BLaER1 treated with 17β-estradiol and CSF1 and Interleukin-3, amounts not matched to agents 10 nM and 100 nM (cell line): ENCODE data around the gene PPP3CA.
A peak's percentile ranks its signal among the peaks of the same experiment; 100 is the strongest.

Source experiments
- H3K27ac ChIP-seq, 11 experiments: shearing (Covaris generic); formaldehyde crosslinking; 2 replicates each; pipeline ENCODE4 v1.8.1; 2022
- H3K27me3 ChIP-seq, 11 experiments: shearing (Covaris generic); formaldehyde crosslinking; 2 replicates each; pipeline ENCODE4 v1.8.1; 2022
- H3K36me3 ChIP-seq, 11 experiments: shearing (Covaris generic); formaldehyde crosslinking; 2 replicates each; pipeline ENCODE4 v1.8.1; 2022
- H3K4me1 ChIP-seq, 10 experiments: shearing (Covaris generic); formaldehyde crosslinking; 2 replicates each; pipeline ENCODE4 v1.8.1; 2022
- H3K4me2 ChIP-seq, 11 experiments: shearing (Covaris generic); formaldehyde crosslinking; 2 replicates each; pipeline ENCODE4 v1.8.1; 2022
- H3K4me3 ChIP-seq, 10 experiments: shearing (Covaris generic); formaldehyde crosslinking; 2 replicates each; pipeline ENCODE4 v1.8.1; 2022
- H3K9ac ChIP-seq, 11 experiments: shearing (Covaris generic); formaldehyde crosslinking; 2 replicates each; pipeline ENCODE4 v1.8.1; 2022
- H3K9me3 ChIP-seq, 11 experiments: shearing (Covaris generic); formaldehyde crosslinking; replicated peaks in 1 of 11; 2 replicates each; pipeline ENCODE4 v1.8.1; 2022
- H4K20me1 ChIP-seq, 11 experiments: shearing (Covaris generic); formaldehyde crosslinking; 2 replicates each; pipeline ENCODE4 v1.8.1; 2022
- Cebpa-rat ChIP-seq, 11 experiments: shearing (Covaris generic); IDR thresholded peaks; 2 replicates each; pipeline ENCODE4 v1.8.1; 2022

The PPP3CA gene

GRCh38 chr4:101304916-101305315, 42.4 kb downstream of the PPP3CA start:
- H3K4me1 ChIP-seq = peaks cover 0 to 13% (median 0%) of the 10 kb centered on the region in 10 experiments; a peak in 2 of 20 replicates
- no peak overlapping the region for H3K9ac ChIP-seq
- H3K27ac ChIP-seq = no peak overlapping the region
- H3K36me3 ChIP-seq = peaks cover 0 to 8% (median 0%) of the 10 kb centered on the region in 11 experiments; a peak in 3 of 22 replicates
- 0 out of 22 replicates have a peak, but pooled peaks cover 0 to 4% (median 0%) of the 10 kb centered on the region in 11 experiments for H3K9me3 ChIP-seq
- H3K4me3 ChIP-seq = no peak overlapping the region
- TF ChIP-seq Cebpa-rat (IDR thresholded peaks at IDR 0.05) = no peak
- H3K27me3 ChIP-seq = no peaks in the 10 kb centered on the region
- peaks cover 0 to 96% (median 22%) of the 10 kb centered on the region in 11 experiments; a peak in 13 of 22 replicates for H4K20me1 ChIP-seq
- H3K4me2 ChIP-seq = no peak overlapping the region

- Histone ChIP-seq H3K4me3 (no peak overlapping the region), H3K36me3 (no peaks in the 10 kb centered on the region), H4K20me1 (peaks cover 0 to 91% (median 18%) of the 10 kb centered on the region in 11 experiments; a peak in 12 of 22 replicates), H3K9me3 (peaks cover 0 to 5% (median 0%) of the 10 kb centered on the region in 11 experiments; a peak in 2 of 22 replicates), H3K9ac (no peak overlapping the region), H3K27ac (no peak overlapping the region), H3K4me2 (no peak overlapping the region), H3K27me3 (no peaks in the 10 kb centered on the region), H3K4me1 (peaks cover 0 to 5% (median 0%) of the 10 kb centered on the region in 10 experiments; a peak in 1 of 20 replicates)
- TF ChIP-seq Cebpa-rat (IDR thresholded peaks at IDR 0.05) = no peak
Measured at GRCh38 chr4:101299899-101300540, 47.3 kb downstream of the PPP3CA start.

GRCh38 chr4:101299021-101299420, 48.3 kb downstream of the PPP3CA start:
- Histone ChIP-seq H3K4me1 (peaks cover 0 to 6% (median 4%) of the 10 kb centered on the region in 10 experiments; a peak in 8 of 20 replicates), H3K27ac (no peak overlapping the region), H3K27me3 (no peaks in the 10 kb centered on the region), H3K4me2 (no peak overlapping the region), H3K9ac (no peak overlapping the region), H4K20me1 (peaks cover 0 to 81% (median 18%) of the 10 kb centered on the region in 11 experiments; a peak in 12 of 22 replicates), H3K4me3 (no peak overlapping the region), H3K36me3 (no peaks in the 10 kb centered on the region), H3K9me3 (peaks cover 0 to 11% (median 0%) of the 10 kb centered on the region in 11 experiments; a peak in 4 of 22 replicates)
- TF ChIP-seq Cebpa-rat (IDR thresholded peaks at IDR 0.05) = no peak

- TF ChIP-seq Cebpa-rat (IDR thresholded peaks at IDR 0.05) = no peak
- H3K4me3 ChIP-seq = no peak overlapping the region
- no peak overlapping the region for H3K9ac ChIP-seq
- H3K36me3 ChIP-seq = peaks cover 0 to 9% (median 5%) of the 10 kb centered on the region in 11 experiments; a peak in 5 of 22 replicates
- peaks cover 7 to 84% (median 28%) of the 10 kb centered on the region in 11 experiments; a peak in 15 of 22 replicates for H4K20me1 ChIP-seq
- peaks cover 0 to 15% (median 5%) of the 10 kb centered on the region in 10 experiments; a peak in 9 of 20 replicates for H3K4me1 ChIP-seq
- H3K27me3 ChIP-seq = no peaks in the 10 kb centered on the region
- no peak overlapping the region for H3K4me2 ChIP-seq
- peaks cover 0 to 11% (median 0%) of the 10 kb centered on the region in 11 experiments; a peak in 4 of 22 replicates for H3K9me3 ChIP-seq
- H3K27ac ChIP-seq = no peak overlapping the region
Measured at GRCh38 chr4:101295691-101296090, 51.6 kb downstream of the PPP3CA start.

GRCh38 chr4:101294597-101294996, 52.7 kb downstream of the PPP3CA start:
- peaks cover 0 to 22% (median 5%) of the 10 kb centered on the region in 10 experiments; a peak in 11 of 20 replicates for H3K4me1 ChIP-seq
- H3K9ac ChIP-seq = no peak overlapping the region
- H4K20me1 ChIP-seq = peaks cover 4 to 84% (median 28%) of the 10 kb centered on the region in 11 experiments; a peak in 15 of 22 replicates
- H3K4me3 ChIP-seq = no peak overlapping the region
- peaks cover 0 to 11% (median 0%) of the 10 kb centered on the region in 11 experiments; a peak in 4 of 22 replicates for H3K9me3 ChIP-seq
- H3K36me3 ChIP-seq = peaks cover 0 to 9% (median 5%) of the 10 kb centered on the region in 11 experiments; a peak in 5 of 22 replicates
- H3K27ac ChIP-seq = no peak overlapping the region
- H3K27me3 ChIP-seq = no peaks in the 10 kb centered on the region
- peak in 4 of 11 experiments; percentile 25 to 50 (median 30); a peak in 2 of 22 replicates for TF ChIP-seq Cebpa-rat (IDR thresholded peaks at IDR 0.05)
- peak overlapping the region in 8 of 11 experiments; percentile 3 to 59 (median 46); a peak in 13 of 22 replicates for H3K4me2 ChIP-seq

- TF ChIP-seq Cebpa-rat (IDR thresholded peaks at IDR 0.05) = no peak
- H3K9ac ChIP-seq = no peak overlapping the region
- no peak overlapping the region for H3K4me2 ChIP-seq
- H4K20me1 ChIP-seq = peaks cover 0 to 81% (median 35%) of the 10 kb centered on the region in 11 experiments; a peak in 15 of 22 replicates
- H3K4me1 ChIP-seq = peaks cover 0 to 39% (median 9%) of the 10 kb centered on the region in 10 experiments; a peak in 11 of 20 replicates
- no peak overlapping the region for H3K27ac ChIP-seq
- H3K9me3 ChIP-seq = peaks cover 0 to 11% (median 0%) of the 10 kb centered on the region in 11 experiments; a peak in 4 of 22 replicates
- no peak overlapping the region for H3K4me3 ChIP-seq
- H3K36me3 ChIP-seq = peaks cover 0 to 9% (median 5%) of the 10 kb centered on the region in 11 experiments; a peak in 5 of 22 replicates
- H3K27me3 ChIP-seq = no peaks in the 10 kb centered on the region
Measured at GRCh38 chr4:101292901-101293300, 54.4 kb downstream of the PPP3CA start.

- TF ChIP-seq Cebpa-rat (IDR thresholded peaks at IDR 0.05) = no peak
- Histone ChIP-seq H4K20me1 (peaks cover 0 to 81% (median 42%) of the 10 kb centered on the region in 11 experiments; a peak in 15 of 22 replicates), H3K36me3 (peaks cover 0 to 9% (median 5%) of the 10 kb centered on the region in 11 experiments; a peak in 5 of 22 replicates), H3K27me3 (no peaks in the 10 kb centered on the region), H3K4me1 (peaks cover 0 to 46% (median 9%) of the 10 kb centered on the region in 10 experiments; a peak in 11 of 20 replicates), H3K27ac (no peak overlapping the region), H3K4me2 (no peak overlapping the region), H3K9ac (no peak overlapping the region), H3K4me3 (no peak overlapping the region), H3K9me3 (peaks cover 0 to 11% (median 0%) of the 10 kb centered on the region in 11 experiments; a peak in 4 of 22 replicates)
Measured at GRCh38 chr4:101292214-101292613, 55.1 kb downstream of the PPP3CA start.

GRCh38 chr4:101291198-101291597, 56.1 kb downstream of the PPP3CA start:
- Histone ChIP-seq H3K4me1 (peaks cover 0 to 46% (median 9%) of the 10 kb centered on the region in 10 experiments; a peak in 11 of 20 replicates), H3K36me3 (peaks cover 0 to 9% (median 5%) of the 10 kb centered on the region in 11 experiments; a peak in 5 of 22 replicates), H3K4me3 (no peak overlapping the region), H4K20me1 (peaks cover 0 to 79% (median 44%) of the 10 kb centered on the region in 11 experiments; a peak in 14 of 22 replicates), H3K27ac (no peak overlapping the region), H3K4me2 (no peak overlapping the region), H3K9ac (no peak overlapping the region), H3K27me3 (no peaks in the 10 kb centered on the region), H3K9me3 (peaks cover 0 to 11% (median 0%) of the 10 kb centered on the region in 11 experiments; a peak in 4 of 22 replicates)
- TF ChIP-seq Cebpa-rat (IDR thresholded peaks at IDR 0.05) = no peak

- peaks cover 0 to 9% (median 5%) of the 10 kb centered on the region in 11 experiments; a peak in 6 of 22 replicates for H3K36me3 ChIP-seq
- H3K9me3 ChIP-seq = peaks cover 0 to 11% (median 0%) of the 10 kb centered on the region in 11 experiments; a peak in 4 of 22 replicates
- H3K27me3 ChIP-seq = no peaks in the 10 kb centered on the region
- H3K27ac ChIP-seq = no peak overlapping the region
- TF ChIP-seq Cebpa-rat (IDR thresholded peaks at IDR 0.05) = no peak
- H3K9ac ChIP-seq = no peak overlapping the region
- H3K4me2 ChIP-seq = no peak overlapping the region; a peak in 1 of 22 replicates
- H4K20me1 ChIP-seq = peaks cover 0 to 82% (median 44%) of the 10 kb centered on the region in 11 experiments; a peak in 14 of 22 replicates
- H3K4me1 ChIP-seq = peaks cover 0 to 46% (median 9%) of the 10 kb centered on the region in 10 experiments; a peak in 11 of 20 replicates
- H3K4me3 ChIP-seq = no peak overlapping the region
Measured at GRCh38 chr4:101290654-101291053, 56.7 kb downstream of the PPP3CA start.
